Astrocyte (in vitro differentiated cells and primary cell): ENCODE data around the gene HMCN1.

Experiments used
- EZH2 ChIP-seq: IDR thresholded peaks from 2 replicates; pipeline ENCODE4 v1.6.1; 2012; ENCODE audit warnings: mild to moderate bottlenecking, low read length, inconsistent platforms; ENCODE audit not compliant: insufficient read depth
- TF ChIP-seq, protein P1 (sequence below): IDR thresholded peaks from 2 replicates; pipeline ENCODE4 v1.5.1; 2011; ENCODE audit warnings: low read depth, mild to moderate bottlenecking, inconsistent platforms, low read length, moderate library complexity; ENCODE audit not compliant: insufficient read depth

- TF ChIP-seq, protein P1, sequence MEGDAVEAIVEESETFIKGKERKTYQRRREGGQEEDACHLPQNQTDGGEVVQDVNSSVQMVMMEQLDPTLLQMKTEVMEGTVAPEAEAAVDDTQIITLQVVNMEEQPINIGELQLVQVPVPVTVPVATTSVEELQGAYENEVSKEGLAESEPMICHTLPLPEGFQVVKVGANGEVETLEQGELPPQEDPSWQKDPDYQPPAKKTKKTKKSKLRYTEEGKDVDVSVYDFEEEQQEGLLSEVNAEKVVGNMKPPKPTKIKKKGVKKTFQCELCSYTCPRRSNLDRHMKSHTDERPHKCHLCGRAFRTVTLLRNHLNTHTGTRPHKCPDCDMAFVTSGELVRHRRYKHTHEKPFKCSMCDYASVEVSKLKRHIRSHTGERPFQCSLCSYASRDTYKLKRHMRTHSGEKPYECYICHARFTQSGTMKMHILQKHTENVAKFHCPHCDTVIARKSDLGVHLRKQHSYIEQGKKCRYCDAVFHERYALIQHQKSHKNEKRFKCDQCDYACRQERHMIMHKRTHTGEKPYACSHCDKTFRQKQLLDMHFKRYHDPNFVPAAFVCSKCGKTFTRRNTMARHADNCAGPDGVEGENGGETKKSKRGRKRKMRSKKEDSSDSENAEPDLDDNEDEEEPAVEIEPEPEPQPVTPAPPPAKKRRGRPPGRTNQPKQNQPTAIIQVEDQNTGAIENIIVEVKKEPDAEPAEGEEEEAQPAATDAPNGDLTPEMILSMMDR = no peak
- TF ChIP-seq EZH2 = no peak
These were observed 123.3 kb downstream of the HMCN1 start for GRCh38 chr1:185857442-185857841.
